Gastroesophageal sphincter (tissue), 4 donors: ENCODE data around the gene ESR1. TPM values are rescaled to one million over a fixed set of nuclear protein-coding genes. Genes with fewer than 3 reads are reported as not detected.

Experiments used
- ATAC-seq: fragments of 150-250 bp; one replicate; pipeline ENCODE4 v1.9.1; 2016; ENCODE audit warnings: mild to moderate bottlenecking, moderate library complexity
- H3K27ac ChIP-seq, 4 donors: fragments of 200-600 bp; sonication (generic) in 3 of 4; 1 replicate in 3 of 4; 2 replicates in 1 of 4; pipeline ENCODE4 v1.5.1; 2016 to 2019
- H3K27me3 ChIP-seq: fragments of 200-600 bp; sonication (generic); one replicate; pipeline ENCODE4 v1.5.1; 2019
- H3K36me3 ChIP-seq, 2 donors: fragments of 200-600 bp; sonication (generic); one replicate each; pipeline ENCODE4 v1.5.1; 2019; ENCODE audit warnings: control low read depth in 1 of 2
- H3K4me1 ChIP-seq, 3 donors: fragments of 200-600 bp; sonication (generic); 1 replicate in 2 of 3; 2 replicates in 1 of 3; pipeline ENCODE4 v1.5.1; 2016 to 2019; ENCODE audit warnings: control low read depth in 2 of 3
- H3K4me3 ChIP-seq, 2 donors: fragments of 200-600 bp; sonication (generic); one replicate each; pipeline ENCODE4 v1.5.1; 2019; ENCODE audit warnings: mild to moderate bottlenecking in 1 of 2, moderate library complexity in 1 of 2
- H3K9me3 ChIP-seq, 3 donors: fragments of 200-600 bp; sonication (generic); one replicate each; pipeline ENCODE4 v1.5.1; 2017 to 2019; ENCODE audit warnings: control low read depth in 2 of 3
- CTCF ChIP-seq, 4 experiments: fragments of 200-600 bp in 2 of 4; fragments of 450-650 bp in 2 of 4; sonication (generic) in 1 of 4; IDR thresholded peaks; one replicate each; pipeline ENCODE4 v1.5.1; 2017 to 2019; ENCODE audit warnings: antibody characterized with exemption in 4 of 4, mild to moderate bottlenecking in 2 of 4, moderate library complexity in 2 of 4
- EP300 ChIP-seq: sonication (generic); formaldehyde crosslinking; IDR thresholded peaks from one replicate; pipeline ENCODE4 v1.6.1; 2017; ENCODE audit warnings: antibody characterized with exemption, mild to moderate bottlenecking
- POLR2A ChIP-seq, 2 donors: fragments of 450-650 bp; IDR thresholded peaks; one replicate each; pipeline ENCODE4 v1.6.1; 2017; ENCODE audit warnings: antibody characterized with exemption in 2 of 2, mild to moderate bottlenecking in 2 of 2, moderate library complexity in 1 of 2
- POLR2AphosphoS5 ChIP-seq: sonication (generic); formaldehyde crosslinking; IDR thresholded peaks from one replicate; pipeline ENCODE4 v1.6.1; 2017; ENCODE audit warnings: antibody characterized with exemption
- WGBS, 2 donors: methylation state at CpG; one replicate each; pipeline ENCODE4 v1.1.5; 2018; ENCODE audit warnings: low coverage in 1 of 2; 5-methylcytosine and 5-hydroxymethylcytosine counted together
- total RNA-seq, 4 donors: library from RNA; depleted of rRNA; stranded (reverse); fragments of >200 nt; gene quantifications; one replicate each; pipeline ENCODE4 v1.1.0, GENCODE V29; 2016

Gene ESR1
- total RNA-seq, 4 donors from 2014 or later, result 0.93 to 2.3 (median 0.97) TPM

GRCh38 chr6:152147269-152147668, 339.8 kb downstream of the ESR1 start:
- H3K36me3 ChIP-seq, result peaks cover 7 to 98% of the 10 kb centered on the region in 2 donors
- no peak overlapping the region for H3K4me3 ChIP-seq
- no peaks in the 10 kb centered on the region for H3K27me3 ChIP-seq
- 100% methylated on average over 1 to 3 of the region's 6 CpGs for WGBS, 2 donors
- TF ChIP-seq CTCF (IDR thresholded peaks at IDR 0.05) (no peak), POLR2A (IDR thresholded peaks at IDR 0.05) (no peak), EP300 (no peak), POLR2AphosphoS5 (no peak)
- no peak for ATAC-seq
- peaks cover 0 to 6% (median 0%) of the 10 kb centered on the region in 3 donors for H3K4me1 ChIP-seq
- H3K27ac ChIP-seq, result no peak overlapping the region
- no peaks in the 10 kb centered on the region for H3K9me3 ChIP-seq

GRCh38 chr6:152148412-152148811, 340.9 kb downstream of the ESR1 start:
- H3K36me3 ChIP-seq, result peaks cover 7 to 97% of the 10 kb centered on the region in 2 donors
- ATAC-seq, result no peak
- no peaks in the 10 kb centered on the region for H3K27me3 ChIP-seq
- WGBS, 2 donors, result 100% methylated on average over 1 of the region's 1 CpG
- no peaks in the 10 kb centered on the region for H3K9me3 ChIP-seq
- H3K27ac ChIP-seq, result no peak overlapping the region
- H3K4me1 ChIP-seq, result peaks cover 0 to 6% (median 0%) of the 10 kb centered on the region in 3 donors
- H3K4me3 ChIP-seq, result no peak overlapping the region
- TF ChIP-seq CTCF (IDR thresholded peaks at IDR 0.05), result no peak
- no peak for TF ChIP-seq POLR2A (IDR thresholded peaks at IDR 0.05)
- TF ChIP-seq EP300, result no peak
- no peak for TF ChIP-seq POLR2AphosphoS5

GRCh38 chr6:152150196-152150595, 342.7 kb downstream of the ESR1 start:
- 58 to 77% methylated on average over 2 to 3 of the region's 3 CpGs for WGBS, 2 donors
- Histone ChIP-seq H3K36me3 (peaks cover 7 to 97% of the 10 kb centered on the region in 2 donors), H3K4me3 (no peak overlapping the region), H3K27ac (no peak overlapping the region), H3K4me1 (peaks cover 0 to 6% (median 0%) of the 10 kb centered on the region in 3 donors), H3K27me3 (no peaks in the 10 kb centered on the region), H3K9me3 (no peaks in the 10 kb centered on the region)
- no peak for TF ChIP-seq POLR2AphosphoS5
- no peak for TF ChIP-seq CTCF (IDR thresholded peaks at IDR 0.05)
- no peak for TF ChIP-seq EP300
- TF ChIP-seq POLR2A (IDR thresholded peaks at IDR 0.05), result no peak
- ATAC-seq, result no peak

GRCh38 chr6:152151920-152152319, 344.4 kb downstream of the ESR1 start:
- no peaks in the 10 kb centered on the region for H3K9me3 ChIP-seq
- TF ChIP-seq CTCF (IDR thresholded peaks at IDR 0.05), result no peak
- no peak for TF ChIP-seq POLR2A (IDR thresholded peaks at IDR 0.05)
- no peak for TF ChIP-seq EP300
- no peak for TF ChIP-seq POLR2AphosphoS5
- WGBS, 2 donors, result 79 to 83% methylated on average over 4 of the region's 13 CpGs
- no peaks in the 10 kb centered on the region for H3K27me3 ChIP-seq
- peaks cover 10 to 99% of the 10 kb centered on the region in 2 donors for H3K36me3 ChIP-seq
- no peak for ATAC-seq
- H3K4me1 ChIP-seq, result peaks cover 0 to under 1% (median 0%) of the 10 kb centered on the region in 3 donors
- no peak overlapping the region for H3K27ac ChIP-seq
- H3K4me3 ChIP-seq, result no peak overlapping the region

GRCh38 chr6:152154559-152155356, 347.3 kb downstream of the ESR1 start:
- Histone ChIP-seq H3K36me3 (peaks cover 7 to 82% of the 10 kb centered on the region in 2 donors), H3K4me3 (no peak overlapping the region), H3K27me3 (no peaks in the 10 kb centered on the region), H3K9me3 (no peaks in the 10 kb centered on the region), H3K4me1 (no peaks in the 10 kb centered on the region), H3K27ac (no peak overlapping the region)
- TF ChIP-seq EP300, result no peak
- no peak for TF ChIP-seq CTCF (IDR thresholded peaks at IDR 0.05)
- TF ChIP-seq POLR2AphosphoS5, result no peak
- TF ChIP-seq POLR2A (IDR thresholded peaks at IDR 0.05), result no peak
- no peak for ATAC-seq
- 84 to 90% methylated on average over 13 to 17 of the region's 17 CpGs for WGBS, 2 donors
